ENCODE data around the gene VAC14.
"Not testable (repeated sequence)": the region's sequence is repeated elsewhere in the genome, so short reads cannot be mapped to it uniquely, and the experiment has no call there.

Gene VAC14

GRCh38 chr16:70758786-70759185, 42.2 kb downstream of the VAC14 start:
- no peak for DNase-seq

- no peak for DNase-seq
Measured at GRCh38 chr16:70757183-70757582, 43.8 kb downstream of the VAC14 start.

DNA sequence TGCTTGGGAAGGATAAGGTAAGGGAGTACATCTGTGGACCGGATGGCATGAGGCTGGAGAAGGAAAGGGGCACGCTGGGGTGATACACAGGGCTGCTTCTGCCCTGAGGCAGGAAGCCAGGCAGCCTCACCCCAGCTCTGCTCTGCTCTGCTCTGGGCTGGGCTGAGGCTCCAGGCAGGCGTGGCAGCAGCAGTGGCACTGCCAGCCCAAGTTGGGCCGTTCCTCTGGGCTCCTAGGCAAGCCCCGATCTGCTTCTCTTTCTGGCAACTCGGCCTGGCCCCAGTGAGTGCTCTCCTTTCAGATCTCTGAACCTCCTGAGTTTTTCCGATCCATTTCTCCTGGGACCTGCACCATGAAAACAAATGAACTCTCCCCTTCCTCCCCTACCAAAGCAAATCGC, 44.9 kb downstream of the VAC14 start:
- no peak for DNase-seq

DNA sequence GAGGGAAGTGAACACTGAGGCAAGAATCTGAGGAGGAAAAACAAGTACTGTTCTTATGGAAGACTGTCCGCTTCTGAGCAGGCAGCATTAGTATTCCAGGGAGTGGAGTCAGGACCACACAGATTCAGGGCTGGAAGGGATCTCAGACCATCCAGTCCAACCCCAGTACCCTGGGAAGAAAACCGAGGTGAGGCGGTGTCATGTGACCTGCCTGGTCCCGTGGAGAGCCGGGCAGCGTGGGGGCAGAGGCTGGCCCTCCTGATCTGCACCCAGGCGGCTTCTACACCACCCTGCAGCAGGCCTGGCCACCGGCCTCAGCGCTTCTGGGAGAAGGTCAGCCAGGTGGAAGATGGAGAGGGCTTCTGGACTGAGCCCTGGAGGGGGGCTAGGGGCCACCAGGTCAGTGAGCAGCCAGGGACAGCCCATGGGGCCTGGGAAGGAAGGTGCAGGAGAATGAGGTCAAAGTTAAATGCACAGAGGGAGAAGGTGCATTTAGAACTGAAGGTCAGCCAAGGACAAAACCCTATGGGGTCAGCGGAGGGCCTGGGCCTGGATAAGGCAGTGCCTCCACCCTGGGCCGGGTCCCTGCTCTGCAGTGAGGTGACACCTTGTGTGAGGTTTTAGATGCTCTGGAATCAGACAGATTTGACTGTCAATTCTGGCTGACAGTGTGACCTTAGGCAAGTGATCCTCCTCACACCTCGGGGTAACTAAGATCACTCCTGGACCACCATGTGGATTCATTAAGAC, 45.9 kb downstream of the VAC14 start:
- DNase-seq: no peak

DNA sequence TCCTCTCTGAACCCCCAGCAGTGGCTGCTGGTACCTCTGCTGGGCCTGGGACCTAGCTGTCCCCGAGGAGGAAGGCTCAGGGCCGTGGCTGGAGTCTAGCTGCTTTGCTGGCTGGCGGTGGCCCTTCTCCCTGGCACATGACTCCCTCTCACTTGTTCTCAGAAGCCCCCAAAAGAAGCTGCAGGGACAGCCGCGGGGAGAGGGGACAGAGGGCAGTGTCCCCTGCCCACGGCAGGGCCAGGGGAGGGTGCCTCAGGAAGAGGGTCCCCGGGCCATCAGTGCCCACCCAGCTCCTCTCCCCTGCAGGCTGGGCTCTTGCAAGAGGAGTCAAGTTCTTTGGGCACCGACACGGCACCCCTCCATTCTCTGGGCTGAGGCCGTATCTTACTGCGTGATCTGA, 46.6 kb downstream of the VAC14 start:
- DNase-seq: no peak

DNA sequence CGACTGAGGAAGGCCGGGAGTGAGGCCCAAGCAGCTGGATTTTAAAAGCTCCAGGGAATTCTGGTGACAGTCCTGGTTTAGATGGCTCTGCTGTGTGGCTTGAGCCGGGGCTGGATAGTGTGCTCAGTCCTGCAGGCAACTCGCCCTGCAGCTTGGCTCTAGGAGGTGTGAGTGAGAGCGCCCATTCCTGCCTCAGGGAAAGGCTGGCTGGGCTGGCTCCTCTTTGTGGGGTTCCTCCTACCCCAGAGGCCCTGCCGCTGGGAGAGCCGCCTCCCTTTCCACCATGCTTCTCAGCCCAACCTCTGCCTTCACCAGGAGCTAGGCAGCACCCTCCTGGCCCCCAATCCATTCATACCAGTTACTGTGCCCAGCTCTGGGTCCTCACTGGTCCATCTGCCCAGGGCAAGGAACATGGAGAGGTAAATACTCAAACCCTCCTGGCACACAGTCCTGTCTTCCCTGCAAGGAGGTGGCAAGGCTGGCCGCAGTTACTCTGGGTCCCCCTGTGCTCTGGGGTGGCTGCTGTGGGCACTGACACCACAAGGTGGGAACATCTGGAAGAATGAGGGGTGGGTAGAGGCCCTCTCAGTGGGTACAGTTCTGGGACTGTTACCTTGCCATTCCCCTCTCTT, 47.1 kb downstream of the VAC14 start:
- DNase-seq: no peak

GRCh38 chr16:70753228-70753627, 47.7 kb downstream of the VAC14 start:
- no peak for DNase-seq

DNA sequence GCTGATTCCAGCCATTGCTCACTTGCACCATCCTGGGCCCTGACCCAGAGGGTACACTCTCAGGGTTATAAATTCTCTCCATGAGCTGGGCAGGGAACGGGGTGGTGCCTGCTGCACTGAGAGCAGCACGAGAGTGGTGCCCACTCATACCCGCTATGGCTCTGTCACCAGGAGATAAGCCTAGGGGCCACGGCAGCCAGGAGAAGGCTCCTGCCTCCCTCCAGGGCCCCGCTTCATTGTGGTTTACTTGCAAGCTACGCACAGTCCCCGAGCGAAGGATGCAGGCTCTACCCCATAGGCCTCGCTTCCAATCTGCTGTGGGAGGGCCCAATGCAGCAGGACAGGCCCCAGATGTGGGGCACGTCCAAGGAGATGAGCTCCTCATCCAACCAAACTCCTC, 48.5 kb downstream of the VAC14 start:
- DNase-seq: no peak

- no peak for DNase-seq
Measured at GRCh38 chr16:70751593-70751992, 49.4 kb downstream of the VAC14 start.

DNA sequence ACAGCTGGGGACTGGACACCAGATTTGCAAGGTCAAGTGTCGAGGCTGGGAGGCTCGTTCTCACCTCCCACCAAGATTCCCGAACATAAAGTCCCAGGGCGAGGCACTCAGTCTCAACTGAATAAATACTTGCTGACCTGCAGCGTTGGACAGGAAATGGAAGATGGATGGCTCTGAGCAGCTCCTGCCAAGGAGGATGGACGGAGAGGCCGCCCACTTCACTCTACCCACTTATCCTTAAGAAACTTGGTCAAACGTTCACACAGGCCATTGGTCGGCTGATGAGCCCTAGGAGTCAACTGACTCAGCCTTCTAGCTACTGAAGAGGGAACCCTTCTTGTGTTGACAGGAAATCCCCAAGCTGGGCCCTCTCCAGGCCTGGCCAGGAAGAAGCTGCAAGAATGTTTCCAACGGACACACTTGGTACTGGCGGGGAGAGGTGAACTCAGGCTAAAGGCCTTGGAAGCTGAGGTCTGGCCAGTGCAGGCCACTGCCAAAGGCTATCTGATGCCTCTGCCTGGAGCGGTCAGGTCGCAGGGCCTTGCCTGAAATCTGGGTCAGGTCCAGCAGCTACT, 50.0 kb downstream of the VAC14 start:
- no peak for DNase-seq

GRCh38 chr16:70749681-70750601, 51.0 kb downstream of the VAC14 start:
- no peak for DNase-seq

- DNase-seq: no peak
Measured at GRCh38 chr16:70749006-70749678, 51.8 kb downstream of the VAC14 start.

DNA sequence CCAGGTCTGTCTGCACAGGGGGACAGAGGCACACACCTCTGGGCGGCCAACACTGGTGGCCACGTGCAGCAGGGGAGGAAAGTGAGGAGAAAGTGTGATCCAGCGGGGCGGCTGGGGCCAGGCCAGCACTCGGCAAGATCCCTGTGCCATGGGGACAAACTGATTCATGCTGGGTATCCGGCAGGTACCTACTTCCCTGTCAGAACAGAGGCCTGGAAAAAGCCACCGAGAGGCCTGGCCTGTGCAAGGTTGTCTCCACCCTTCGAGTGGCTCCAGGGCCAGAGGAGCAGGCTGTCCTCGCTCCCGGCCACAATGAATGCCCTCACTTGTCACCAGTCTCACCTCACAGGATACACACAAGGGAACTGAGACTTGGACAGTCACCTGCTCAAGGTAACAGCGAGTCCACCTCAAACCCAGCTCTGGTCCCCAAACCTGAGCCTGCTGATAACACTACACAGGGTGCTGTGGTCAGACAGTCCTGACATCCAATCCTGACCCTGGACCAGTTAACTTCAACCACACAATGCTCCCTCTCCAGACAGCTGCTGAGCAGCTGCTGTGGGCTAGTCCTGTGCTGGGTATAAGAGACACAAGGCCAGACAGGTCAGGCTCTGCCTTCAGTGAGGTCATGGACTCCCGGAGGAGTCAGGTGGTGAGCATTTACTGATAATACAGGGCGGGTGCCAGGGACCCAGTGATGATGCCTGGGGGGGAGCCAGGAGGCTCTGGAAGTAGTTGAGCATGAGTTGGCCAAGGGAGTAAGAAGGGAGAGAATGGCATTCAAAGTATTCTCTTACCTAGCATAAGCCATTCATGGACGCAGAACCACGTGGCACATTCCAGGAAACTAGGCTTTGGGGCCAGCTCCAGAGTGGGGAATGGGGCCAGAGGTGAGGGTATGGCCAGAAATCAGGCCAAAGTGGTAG, 53.0 kb downstream of the VAC14 start:
- DNase-seq: no peak

DNA sequence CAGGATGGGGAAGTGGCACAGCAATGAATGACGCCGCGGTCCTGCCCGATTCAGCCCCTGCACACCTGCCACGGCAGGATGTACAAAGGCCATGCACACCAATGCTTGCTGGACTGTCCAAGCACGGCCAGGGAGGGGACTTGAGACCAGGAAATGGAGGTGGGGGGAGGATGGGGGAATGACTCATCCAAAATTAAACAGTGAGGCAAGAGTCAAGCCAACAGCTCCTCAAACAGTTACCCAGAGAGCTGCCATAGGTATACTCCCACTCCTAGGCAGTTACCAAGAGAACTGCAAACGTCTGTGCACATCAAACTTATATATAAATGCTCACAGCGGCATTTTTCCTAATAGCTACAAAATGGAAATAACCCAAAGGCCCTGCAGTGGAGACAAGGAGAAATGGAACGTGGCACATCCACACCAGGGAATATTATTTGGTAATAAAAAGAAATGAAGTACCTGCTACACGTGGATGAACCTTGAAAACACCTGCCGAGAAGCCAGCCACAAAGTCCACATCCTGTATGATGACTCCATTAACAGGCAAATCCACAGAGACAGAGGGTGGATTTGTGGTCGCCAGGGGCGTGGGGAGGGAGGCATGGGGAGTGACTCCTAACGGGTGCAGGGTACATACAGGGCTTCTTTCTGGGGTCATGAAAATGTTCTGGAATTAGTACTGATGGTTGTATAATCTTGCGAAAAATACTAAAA, 54.1 kb downstream of the VAC14 start:
- no peak for DNase-seq

DNA sequence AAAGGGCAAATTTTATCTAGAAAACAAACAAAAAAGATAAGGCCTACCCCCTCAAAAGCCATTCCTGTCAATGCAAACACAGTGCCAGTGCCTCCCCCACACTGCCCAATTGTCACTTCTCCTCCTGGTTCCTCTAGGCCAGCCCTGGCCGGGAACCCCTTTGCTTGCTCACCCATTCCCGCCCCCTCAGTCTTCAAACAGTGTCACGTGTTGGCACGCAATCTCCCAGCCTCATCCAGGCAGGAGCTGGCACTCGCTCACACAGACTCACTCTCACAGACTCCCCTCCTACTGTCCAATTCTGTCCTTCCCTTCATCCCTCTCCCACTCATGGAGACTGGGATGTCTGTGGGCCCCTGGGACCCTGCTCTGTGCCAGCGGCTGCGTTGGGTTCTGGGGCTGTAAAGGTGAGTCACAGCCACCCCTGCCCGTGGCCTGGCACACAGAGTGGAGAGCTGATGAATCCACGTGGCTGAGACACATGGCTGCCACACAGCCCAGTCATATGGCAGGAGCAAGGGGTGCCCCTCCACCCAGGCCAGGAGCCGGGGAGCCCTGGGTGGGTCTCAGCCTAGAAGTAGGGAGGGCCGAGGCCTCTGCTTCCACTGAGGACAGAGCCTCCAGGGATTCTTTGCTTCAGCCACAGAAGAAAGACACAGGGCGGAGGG, 54.8 kb downstream of the VAC14 start:
- no peak for DNase-seq

GRCh38 chr16:70745536-70746025, 55.4 kb downstream of the VAC14 start:
- no peak for DNase-seq

DNA sequence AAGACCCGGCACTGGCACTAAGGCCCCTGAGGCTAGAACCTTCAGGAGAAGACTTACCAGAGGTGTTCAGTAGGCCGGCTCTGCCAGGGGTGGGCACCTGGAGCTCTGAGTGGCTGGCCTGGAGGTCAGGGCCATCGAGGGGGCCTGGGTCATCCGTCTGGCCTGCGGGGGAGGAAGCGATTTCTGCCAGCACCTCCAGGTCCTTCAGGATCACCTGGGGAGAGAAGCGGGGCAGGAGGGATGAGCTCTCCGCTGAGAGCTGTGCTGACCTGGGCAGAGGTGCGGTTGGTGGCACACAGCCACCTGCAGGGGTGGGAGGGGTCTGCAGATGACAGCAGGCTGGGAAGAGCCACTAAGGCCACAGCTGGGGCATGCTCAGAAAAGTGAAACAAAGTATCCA, 56.6 kb downstream of the VAC14 start:
- no peak for DNase-seq

- DNase-seq: no peak
Measured at GRCh38 chr16:70743791-70744190, 57.2 kb downstream of the VAC14 start.

DNA sequence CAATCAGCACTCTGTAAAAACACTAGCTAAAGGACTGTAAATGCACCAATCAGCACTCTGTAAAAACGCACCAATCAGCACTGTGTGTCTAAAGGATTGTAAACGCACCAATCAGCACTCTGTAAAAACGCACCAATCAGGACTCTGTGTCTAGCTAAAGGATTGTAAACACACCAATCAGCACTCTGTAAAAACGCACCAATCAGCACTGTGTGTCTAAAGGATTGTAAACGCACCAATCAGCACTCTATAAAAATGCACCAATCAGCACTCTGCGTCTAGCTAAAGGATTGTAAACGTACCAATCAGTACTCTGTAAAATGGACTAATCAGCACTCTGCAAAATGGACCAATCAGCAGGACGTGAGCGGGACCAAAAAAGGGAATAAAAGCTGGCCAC, 58.0 kb downstream of the VAC14 start:
- DNase-seq: not testable (repeated sequence)

DNA sequence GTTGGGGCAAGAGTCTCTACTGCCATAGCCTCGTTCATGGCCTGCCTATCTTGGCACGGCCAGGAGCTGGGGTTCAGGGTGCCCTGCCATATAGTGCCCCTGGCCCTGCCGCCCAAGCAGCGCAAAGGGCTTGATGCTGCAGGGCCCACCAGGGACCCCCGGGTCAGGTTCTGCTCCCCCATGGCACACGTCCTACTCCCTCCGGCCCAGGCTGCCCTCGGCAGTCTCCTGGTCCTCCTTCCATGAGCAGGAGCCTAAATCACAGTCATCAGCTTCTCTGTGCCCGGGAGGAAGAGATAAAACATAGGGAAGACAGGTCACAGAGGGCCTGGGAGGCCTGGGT, 59.2 kb downstream of the VAC14 start:
- DNase-seq: no peak

Measured in CD4-positive, alpha-beta T cell treated with Interleukin-1 beta for 1 hour (primary cell).